ENCODE data around the gene CDH4. TPM values are rescaled to one million over a fixed set of nuclear protein-coding genes. Genes with fewer than 3 reads are reported as not detected.

Gene CDH4
- total and polyA plus RNA-seq, 9 donors: 0.12 to 4.4 (median 0.36) TPM

DNA sequence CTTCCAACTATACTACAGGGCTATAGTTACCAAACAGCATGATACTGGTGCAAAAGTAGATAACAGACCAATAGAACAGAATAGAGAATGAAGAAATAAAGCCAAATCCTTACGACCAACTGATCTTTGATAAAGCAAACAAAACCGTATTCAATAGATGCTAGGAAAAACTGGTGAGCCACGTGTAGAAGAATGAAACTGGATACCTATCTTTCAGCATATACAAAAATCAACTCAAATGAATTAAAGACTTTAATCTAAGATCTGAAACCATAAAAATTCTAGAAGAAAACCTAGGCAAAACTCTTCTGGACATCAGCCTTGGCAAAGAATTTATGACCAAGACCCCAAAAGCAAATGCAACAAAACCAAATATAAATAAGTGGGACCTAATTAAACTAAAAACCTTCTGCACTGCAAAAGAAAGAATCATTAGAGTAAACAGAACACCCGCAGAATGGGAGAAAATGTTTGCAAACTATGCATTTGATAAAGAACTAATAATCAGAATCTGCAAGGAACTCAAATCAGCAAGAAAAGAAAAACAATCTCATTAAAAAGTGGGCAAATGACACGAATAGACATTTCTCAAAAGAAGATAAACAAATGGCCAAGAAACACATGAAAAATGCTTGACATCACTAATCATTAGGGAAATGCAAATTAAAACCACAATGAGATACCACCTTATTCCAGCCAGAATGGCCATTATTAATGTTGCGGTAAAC lies 703.8 kb downstream of the CDH4 start:
- H3K36me3 ChIP-seq: no peaks in the 10 kb centered on the region
- H3K27ac ChIP-seq: peak overlapping the region in 1 of 2 donors; percentile 23
- intact Hi-C loops (cut with DNase I): no loop called here
- DNase-seq: no peak
- WGBS, 3 donors: 7 to 28% (median 11%) methylated on average over 6 of the region's 6 CpGs
- no peaks in the 10 kb centered on the region for H3K27me3 ChIP-seq
- TF ChIP-seq, protein P1, sequence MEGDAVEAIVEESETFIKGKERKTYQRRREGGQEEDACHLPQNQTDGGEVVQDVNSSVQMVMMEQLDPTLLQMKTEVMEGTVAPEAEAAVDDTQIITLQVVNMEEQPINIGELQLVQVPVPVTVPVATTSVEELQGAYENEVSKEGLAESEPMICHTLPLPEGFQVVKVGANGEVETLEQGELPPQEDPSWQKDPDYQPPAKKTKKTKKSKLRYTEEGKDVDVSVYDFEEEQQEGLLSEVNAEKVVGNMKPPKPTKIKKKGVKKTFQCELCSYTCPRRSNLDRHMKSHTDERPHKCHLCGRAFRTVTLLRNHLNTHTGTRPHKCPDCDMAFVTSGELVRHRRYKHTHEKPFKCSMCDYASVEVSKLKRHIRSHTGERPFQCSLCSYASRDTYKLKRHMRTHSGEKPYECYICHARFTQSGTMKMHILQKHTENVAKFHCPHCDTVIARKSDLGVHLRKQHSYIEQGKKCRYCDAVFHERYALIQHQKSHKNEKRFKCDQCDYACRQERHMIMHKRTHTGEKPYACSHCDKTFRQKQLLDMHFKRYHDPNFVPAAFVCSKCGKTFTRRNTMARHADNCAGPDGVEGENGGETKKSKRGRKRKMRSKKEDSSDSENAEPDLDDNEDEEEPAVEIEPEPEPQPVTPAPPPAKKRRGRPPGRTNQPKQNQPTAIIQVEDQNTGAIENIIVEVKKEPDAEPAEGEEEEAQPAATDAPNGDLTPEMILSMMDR (IDR thresholded peaks at IDR 0.05): no peak
- no peak for TF ChIP-seq POLR2A (IDR thresholded peaks at IDR 0.05)
- TF ChIP-seq EP300 (IDR thresholded peaks at IDR 0.05): no peak
- H3K4me3 ChIP-seq: no peak overlapping the region
- H3K9me3 ChIP-seq: no peaks in the 10 kb centered on the region
- H3K4me1 ChIP-seq (ENCODE audit: insufficient read depth): peaks cover 30% of the 10 kb centered on the region

DNA sequence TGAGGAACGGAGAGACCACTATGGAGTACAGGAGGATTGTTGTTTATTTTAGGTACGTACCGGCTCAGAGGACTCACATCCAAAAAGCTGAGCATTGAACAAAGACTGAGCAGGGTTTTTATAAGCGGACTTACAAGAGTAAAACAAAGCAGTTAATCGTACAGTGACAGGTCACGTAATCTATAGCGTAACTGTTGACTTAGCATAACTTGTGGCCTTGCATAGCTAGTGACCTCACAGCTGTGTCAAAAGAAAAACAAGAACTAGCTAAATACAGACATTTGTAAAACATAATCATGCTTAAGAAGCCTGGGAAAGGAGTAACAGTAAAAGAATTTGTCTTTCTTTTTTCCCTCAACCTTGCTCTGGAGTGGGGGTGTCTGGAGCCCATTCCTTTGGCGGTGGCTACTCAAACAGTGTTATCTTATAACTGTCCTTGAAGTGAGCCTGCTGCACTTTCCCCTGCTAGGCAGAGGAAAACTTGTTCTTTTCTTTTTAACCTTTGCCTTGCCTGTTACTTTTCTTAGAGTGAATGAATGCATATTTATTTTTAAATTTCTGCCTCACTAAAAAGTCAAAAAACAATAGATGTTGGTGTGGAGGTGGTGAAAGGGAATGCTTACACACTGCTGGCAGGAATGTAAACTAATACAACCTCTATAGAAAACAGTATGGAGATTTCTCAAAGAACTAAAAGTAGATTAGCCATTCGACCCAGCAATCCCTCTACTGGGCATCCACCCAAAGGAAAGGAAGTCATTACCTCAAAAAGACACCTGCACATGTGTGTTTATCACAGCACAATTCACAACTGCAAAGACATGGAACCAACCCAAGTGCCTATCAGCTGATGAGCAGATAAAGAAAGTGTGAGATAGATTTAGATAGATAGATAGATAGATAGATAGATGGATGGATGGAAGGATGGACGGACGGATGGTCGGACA lies 704.6 kb downstream of the CDH4 start:
- H3K4me3 ChIP-seq: no peak overlapping the region
- no peaks in the 10 kb centered on the region for H3K27me3 ChIP-seq
- no peaks in the 10 kb centered on the region for H3K9me3 ChIP-seq
- peaks cover 28% of the 10 kb centered on the region for H3K4me1 ChIP-seq (ENCODE audit: insufficient read depth)
- no peaks in the 10 kb centered on the region for H3K36me3 ChIP-seq
- no peak for TF ChIP-seq POLR2A (IDR thresholded peaks at IDR 0.05)
- peak in 4 of 5 donors; percentile 41 to 58 (median 52) for DNase-seq
- 11 to 18% (median 13%) methylated on average over 12 of the region's 12 CpGs for WGBS, 3 donors
- H3K27ac ChIP-seq: peak overlapping the region in 1 of 2 donors; percentile 23
- intact Hi-C loops (cut with DNase I): no loop called here

DNA sequence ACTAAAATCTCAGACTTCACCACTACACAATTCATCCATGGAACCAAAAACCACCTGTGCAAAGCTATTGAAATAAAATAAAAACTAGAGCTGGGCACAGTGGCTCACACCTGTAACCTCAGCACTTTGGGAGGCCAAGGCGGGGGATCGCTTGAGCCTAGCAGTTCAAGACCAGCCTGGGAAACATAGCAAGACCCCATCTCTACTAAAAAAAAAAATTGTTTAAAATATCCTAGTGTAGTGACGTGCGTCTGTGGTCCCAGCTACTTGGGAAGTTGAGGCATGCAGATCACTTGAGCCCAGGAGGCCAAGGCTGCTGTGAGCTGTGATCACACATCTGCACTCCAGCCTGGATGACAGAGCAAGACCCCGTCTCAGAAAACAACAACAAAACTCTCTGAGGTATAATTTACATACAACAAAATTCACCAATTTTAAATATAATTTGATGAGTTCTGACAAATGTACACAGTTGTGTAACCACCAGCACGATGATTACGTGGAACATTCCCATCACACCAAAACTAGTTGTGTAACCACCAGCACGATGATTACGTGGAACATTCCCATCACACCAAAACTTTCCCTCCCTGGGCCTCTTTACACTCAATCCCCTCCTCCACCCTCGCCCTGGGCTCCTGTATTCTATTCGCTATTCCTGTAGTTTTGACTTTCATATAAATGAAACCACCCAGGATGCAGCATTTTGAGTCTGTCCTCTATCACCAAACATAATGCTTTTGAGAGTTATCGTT lies 706.1 kb downstream of the CDH4 start:
- TF ChIP-seq POLR2A (IDR thresholded peaks at IDR 0.05) (no peak), EP300 (IDR thresholded peaks at IDR 0.05) (no peak)
- TF ChIP-seq, protein P1 (IDR thresholded peaks at IDR 0.05): no peak
- Histone ChIP-seq H3K4me3 (no peak overlapping the region), H3K4me1 (ENCODE audit: insufficient read depth) (peaks cover 26% of the 10 kb centered on the region), H3K27ac (peak overlapping the region in 1 of 2 donors; percentile 31), H3K27me3 (no peaks in the 10 kb centered on the region), H3K36me3 (no peaks in the 10 kb centered on the region), H3K9me3 (no peaks in the 10 kb centered on the region)
- DNase-seq: peak in 3 of 5 donors; percentile 23 to 72 (median 33)
- intact Hi-C loops (cut with DNase I): no loop called here
- WGBS, 3 donors: 43 to 58% (median 47%) methylated on average over 12 of the region's 12 CpGs

DNA sequence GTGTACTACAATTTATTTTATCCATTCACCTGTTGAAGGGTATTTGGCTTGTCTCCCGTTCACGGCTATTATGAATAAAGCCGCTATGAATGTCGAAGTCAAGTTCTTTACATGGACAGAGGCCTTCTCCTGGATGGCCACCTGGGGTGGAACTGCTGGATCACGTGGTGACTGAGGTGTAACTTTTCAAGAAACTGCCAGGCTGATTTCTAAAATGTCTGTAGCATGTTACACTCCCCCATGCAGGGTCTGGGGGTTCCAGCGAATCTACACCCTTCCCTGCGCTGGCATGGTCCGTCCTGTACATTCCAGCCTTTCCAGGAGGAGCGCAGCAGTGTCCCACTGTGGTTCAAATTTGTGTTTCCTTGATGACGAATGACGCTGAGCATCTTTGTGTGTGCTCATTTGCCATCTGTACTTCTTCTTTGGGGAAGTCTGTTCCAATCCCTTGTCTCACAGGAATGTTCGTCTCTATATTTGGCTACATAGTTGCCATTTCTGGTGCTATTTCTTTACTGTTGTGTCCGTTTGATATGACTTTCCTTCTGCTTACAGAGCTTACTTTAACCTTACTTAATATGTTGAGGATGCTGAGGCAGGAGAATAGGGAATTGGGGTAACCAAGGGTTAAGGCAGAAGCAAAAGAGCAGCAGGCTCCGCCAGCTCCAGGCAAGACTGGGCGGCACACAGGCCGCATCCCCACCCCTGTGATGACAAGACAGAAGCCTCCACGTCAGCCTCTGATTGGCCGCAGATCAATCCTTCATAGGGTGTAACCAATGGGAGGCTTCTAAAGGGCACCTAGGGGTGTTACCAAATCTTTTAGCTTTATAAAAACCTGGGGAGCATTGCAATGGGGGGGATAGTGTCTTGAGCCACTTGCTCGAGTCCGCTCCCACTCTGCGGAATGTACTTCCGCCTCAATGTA lies 707.0 kb downstream of the CDH4 start:
- DNase-seq: peak; percentile 53 to 75 (median 65)
- intact Hi-C loops (cut with DNase I): no loop called here
- no peak overlapping the region for H3K4me3 ChIP-seq

More for the DNA sequence above, 707.0 kb downstream of the CDH4 start:
- no peaks in the 10 kb centered on the region for H3K36me3 ChIP-seq
- H3K27ac ChIP-seq: peak overlapping the region in 1 of 2 donors; percentile 31
- H3K9me3 ChIP-seq: no peaks in the 10 kb centered on the region
- WGBS, 3 donors: 31 to 43% (median 36%) methylated on average over 22 of the region's 22 CpGs
- peaks cover 21% of the 10 kb centered on the region for H3K4me1 ChIP-seq (ENCODE audit: insufficient read depth)
- TF ChIP-seq, protein P1 (IDR thresholded peaks at IDR 0.05): no peak
- no peak for TF ChIP-seq EP300 (IDR thresholded peaks at IDR 0.05)
- TF ChIP-seq POLR2A (IDR thresholded peaks at IDR 0.05): no peak
- no peaks in the 10 kb centered on the region for H3K27me3 ChIP-seq

Measured in ovary (tissue), 9 donors.